DOHH2 (cell line): ENCODE data around the gene SPOCK1.

ENCODE experiments used
- EZH2phosphoT487 ChIP-seq: fragments of 200-600 bp; sonication (generic); IDR thresholded peaks from 2 replicates; pipeline ENCODE4 v1.6.1; 2017; ENCODE audit warnings: borderline replicate concordance, mild to moderate bottlenecking, antibody characterized with exemption, low read length, moderate library complexity, mixed read lengths
- TF ChIP-seq, protein P1 (sequence below): fragments of 200-600 bp; sonication (generic); IDR thresholded peaks from one replicate; pipeline ENCODE4 v1.5.1; 2014; ENCODE audit warnings: antibody characterized with exemption, mild to moderate bottlenecking, low read depth, low read length; ENCODE audit not compliant: poor library complexity, severe bottlenecking

GRCh38 chr5:137099651-137100050 is 399.5 kb downstream of the SPOCK1 start:
- TF ChIP-seq, protein P1, sequence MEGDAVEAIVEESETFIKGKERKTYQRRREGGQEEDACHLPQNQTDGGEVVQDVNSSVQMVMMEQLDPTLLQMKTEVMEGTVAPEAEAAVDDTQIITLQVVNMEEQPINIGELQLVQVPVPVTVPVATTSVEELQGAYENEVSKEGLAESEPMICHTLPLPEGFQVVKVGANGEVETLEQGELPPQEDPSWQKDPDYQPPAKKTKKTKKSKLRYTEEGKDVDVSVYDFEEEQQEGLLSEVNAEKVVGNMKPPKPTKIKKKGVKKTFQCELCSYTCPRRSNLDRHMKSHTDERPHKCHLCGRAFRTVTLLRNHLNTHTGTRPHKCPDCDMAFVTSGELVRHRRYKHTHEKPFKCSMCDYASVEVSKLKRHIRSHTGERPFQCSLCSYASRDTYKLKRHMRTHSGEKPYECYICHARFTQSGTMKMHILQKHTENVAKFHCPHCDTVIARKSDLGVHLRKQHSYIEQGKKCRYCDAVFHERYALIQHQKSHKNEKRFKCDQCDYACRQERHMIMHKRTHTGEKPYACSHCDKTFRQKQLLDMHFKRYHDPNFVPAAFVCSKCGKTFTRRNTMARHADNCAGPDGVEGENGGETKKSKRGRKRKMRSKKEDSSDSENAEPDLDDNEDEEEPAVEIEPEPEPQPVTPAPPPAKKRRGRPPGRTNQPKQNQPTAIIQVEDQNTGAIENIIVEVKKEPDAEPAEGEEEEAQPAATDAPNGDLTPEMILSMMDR, result no peak
- no peak for TF ChIP-seq EZH2phosphoT487
